NCI-H146 treated with DMSO at 0.1 percent for 48 hours (cell line): Measurements from ENCODE around the gene TAF10.

Experiments
- DNase-seq: peaks from one replicate; lab custom pipeline; 2025; ENCODE audit not compliant: unreplicated experiment; lab: John Stamatoyannopoulos, UW

Gene TAF10

DNA sequence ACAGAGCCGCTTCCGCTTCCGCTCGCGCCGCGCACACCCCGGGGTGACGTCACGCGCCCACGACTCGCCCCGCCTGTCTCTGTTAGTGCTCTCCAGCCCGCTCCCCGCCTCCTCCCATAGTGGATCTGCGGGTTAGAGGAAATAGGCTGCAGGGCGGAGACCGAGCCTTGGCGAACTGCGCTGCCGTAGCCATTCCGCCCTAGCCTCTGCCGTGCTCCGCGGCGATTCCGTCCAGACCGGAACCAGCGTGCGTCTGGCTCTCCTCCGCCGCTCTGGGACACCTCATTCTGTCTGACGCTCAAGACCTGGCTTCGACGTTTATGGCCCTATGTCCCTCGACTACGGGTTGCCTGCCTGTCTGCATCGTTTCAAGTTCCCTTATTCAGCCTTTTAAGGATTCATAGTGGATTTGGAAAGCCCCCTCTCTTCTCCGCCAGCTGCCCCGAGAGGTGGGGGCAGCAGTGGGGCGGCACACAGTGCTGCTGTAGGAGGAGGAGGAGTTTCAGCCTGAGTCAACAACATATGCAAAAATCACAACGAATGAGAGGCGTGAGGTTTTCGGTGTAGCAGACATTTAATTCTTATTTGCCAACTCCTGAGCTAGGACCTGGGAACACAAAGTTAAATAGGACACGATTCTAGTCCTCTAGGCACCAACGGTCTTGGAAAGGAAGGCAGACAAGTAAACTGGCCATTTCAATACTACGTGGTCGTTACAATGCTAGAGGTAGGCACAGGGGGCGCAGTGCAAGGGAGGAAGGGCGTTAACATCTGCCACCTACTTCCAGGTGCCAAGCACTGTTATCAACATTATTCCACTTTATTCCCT is at the start of gene TAF10:
Gene TAF10, minus strand, starts transcription at position 4 of the 829 bp plus-strand sequence. CDS start 27 bp downstream, outside the sequence.
- peak; percentile 89 for DNase-seq

DNA sequence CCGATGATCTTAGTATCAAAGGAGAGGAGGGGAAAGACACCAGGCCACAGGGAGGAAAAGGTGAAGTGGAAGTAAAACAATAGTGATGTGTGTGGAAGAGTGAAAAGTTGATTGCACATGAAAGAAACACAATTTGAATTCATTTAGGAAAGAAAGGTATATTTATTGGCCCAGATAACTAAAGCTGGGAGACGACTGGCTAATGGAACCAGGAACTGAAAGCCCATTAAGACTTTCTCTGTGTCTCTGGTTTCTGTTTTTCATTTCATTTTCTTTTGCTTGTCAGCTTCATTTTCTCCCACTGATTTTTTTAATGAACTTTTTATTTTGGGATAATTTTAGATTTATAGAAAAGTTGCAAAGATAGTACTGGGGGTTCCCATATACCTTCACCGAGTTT is 48.7 kb upstream of the TAF10 start:
- no peak for DNase-seq

DNA sequence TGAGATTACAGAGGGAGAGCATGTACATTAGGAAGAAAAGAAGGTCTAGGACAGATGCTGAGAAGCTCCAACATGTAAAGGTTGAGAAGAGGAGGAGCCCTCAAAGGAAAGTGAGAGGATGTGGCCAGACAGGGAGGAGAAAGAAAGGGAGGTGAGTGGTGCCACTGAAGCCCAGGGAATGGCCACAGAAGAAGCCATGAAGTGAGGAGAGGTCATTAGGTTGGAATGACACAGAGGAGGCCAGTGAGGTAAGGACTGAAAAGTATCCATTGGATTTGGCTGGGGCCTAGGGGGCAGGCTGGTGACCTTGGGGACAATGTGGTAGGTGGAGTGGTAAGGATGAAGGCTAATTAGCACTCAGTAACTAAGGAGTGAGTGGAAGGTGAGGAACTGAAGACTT is 46.6 kb upstream of the TAF10 start:
- DNase-seq: no peak

DNA sequence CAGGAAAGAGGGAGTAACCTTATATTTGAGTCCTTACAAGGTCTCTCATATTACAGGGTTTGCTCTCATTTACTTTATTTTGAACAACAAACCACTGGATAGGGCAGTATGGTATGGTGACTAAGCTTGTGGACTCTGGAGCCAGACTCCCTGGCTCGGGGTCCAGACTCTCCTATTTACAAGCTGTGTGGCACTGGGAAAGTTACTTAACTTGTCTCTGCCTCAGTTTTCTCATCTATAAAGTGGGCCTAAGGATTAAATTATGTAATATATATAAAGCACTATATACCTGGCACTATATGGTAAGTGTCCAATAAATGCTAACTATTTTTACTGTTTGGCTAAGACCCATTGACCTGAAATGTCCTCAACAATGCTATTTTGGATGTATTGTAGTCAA is 45.3 kb upstream of the TAF10 start:
- no peak for DNase-seq

DNA sequence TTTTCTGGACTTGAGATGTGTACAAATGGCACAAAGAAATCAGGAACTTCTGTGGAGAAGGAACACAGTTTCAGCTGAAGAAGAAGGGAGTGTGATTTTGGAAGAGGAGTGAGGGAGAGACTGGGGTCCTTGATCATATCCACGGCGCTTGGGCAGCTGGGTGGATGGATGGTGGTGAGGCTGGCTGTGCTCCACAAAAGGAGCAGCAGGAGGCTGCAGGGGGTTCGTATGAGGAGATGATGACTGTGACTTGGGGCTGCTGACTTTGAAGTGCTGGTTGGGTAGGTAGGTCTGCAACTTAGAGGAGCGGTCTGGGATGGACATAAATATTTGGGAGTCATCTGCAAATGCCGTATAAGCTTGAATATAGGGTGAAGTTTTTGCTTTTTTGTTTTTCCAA is 44.9 kb upstream of the TAF10 start:
- no peak for DNase-seq

DNA sequence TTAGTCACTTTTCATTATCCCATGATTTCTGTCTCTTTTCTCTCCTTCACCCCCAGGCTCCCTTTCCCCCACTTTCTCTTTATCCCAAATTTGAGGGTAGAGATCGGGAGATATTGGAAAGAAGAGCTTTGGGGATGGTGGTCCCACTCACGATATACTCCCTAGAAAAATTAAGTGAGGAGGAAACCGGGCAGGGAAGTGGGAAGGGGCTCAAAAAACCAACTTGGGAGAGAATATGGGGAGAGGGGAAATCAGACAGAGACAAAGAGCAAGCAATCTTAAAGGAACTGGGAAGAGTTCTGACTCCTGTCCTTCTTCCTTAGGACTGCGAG is 44.5 kb upstream of the TAF10 start:
- no peak for DNase-seq

DNA sequence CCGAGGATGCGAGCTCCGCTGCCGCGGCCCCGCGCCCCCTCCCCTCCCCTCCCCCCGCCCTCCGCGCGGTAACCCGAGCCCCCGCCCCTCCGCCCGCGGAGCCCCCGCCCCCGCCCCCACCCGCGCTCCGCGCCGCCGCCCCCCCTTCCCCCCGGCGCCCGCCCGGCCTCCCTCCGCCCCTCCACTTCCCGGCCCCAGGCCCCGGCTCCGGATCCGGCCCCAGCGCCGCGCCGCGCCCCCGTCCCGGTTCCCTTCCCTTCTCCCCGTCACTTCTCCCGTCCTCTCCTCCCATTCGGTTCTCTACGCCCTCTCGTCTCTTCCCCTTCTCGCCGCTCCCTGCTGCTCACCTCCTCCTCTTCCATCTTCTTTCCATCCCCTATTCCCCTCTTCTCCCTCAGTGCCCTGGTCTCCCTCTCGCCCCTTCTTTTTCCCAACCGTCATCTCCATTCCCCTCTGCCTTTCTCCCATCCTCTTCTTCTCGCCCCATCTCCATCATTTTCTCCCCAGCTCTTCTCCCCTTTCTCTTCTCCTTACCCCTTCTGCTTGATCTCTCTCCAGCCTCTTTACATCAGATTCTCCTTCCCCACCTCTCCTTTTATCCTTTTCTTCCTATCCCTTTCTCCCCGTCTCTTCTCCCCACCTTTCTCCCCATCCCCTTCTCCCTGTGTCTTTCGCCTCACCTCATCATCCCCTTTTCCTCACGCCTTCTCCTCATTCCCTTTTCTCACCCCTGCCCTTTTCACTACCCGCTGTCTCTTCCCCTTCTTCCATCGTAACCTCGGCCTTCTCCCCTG is 44.0 kb upstream of the TAF10 start, which contains the start of gene DCHS1:
Gene DCHS1, minus strand, starts transcription at position 20 of the 794 bp plus-strand sequence. CDS start 14,196 bp downstream, outside the sequence.
- peak; percentile 6 for DNase-seq

DNA sequence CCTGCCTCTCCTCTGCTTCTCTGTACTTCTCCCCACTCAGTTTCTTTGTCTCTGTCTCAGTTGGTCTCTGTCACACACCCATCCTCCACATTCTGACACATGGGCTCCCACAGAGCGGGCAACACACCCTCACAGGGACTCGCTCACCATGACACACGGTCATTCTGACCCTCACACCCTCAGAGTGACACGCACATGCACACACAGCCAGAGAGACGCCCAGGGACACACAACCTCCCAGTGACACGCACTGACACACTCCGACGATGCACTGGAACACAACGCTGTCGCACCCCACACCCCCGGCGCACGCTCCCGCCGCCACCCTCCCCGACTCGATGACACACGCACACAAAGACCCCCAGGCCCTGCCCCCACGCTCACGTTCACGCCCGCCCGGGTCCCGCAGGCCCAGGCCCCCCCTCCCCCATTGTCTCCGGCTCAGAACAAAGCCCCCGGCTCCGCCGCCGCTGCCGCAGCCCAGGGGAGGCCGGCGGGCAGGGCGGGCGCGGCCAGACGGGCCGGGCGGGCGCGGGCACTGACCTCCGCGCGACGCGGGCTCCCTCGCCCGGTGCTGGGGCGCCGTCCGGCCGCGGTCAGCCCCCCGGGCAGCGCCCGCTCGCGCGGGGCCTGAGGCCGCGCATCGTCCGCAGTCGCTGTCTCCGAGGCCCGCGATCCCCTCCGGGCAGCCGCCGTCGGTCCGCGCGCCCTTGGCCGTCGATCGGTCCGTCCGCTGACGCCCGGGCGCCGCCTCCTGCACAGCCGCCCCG is 43.2 kb upstream of the TAF10 start:
- no peak for DNase-seq

DNA sequence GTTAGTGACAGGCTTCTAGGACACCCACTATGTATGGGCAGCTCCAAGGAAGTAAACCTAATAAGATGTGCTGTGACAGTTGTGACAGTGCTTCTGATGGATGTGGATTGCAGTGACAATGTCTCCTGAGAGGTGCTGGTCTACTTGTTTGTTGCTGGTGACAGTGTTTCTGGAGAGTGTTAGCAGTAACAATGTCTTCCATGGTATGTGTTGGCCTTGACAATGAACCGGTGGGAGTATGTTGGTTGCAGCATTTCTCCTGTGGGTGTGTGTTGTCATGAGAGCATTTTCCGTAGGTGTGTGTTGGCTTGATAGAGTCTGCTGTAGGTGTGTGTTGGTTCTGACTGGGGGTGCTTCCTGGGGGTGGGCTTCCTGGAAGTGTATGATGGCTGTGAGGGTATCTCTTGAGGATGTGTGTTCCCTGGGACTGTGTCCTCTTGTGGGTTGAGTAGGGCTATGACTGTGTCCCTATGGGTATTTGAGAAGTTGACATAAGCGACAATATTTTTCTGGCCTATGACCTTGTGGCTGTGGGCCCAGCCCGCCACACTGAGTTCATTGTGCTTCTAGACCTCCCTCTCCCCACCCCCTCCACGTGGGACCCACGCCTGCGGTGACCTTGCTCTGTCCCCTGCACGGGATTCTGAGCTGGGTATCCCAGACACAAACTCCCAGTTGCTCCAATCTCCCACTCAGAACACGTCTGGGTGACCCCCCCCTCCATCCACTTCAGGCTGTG is 42.4 kb upstream of the TAF10 start:
- no peak for DNase-seq

DNA sequence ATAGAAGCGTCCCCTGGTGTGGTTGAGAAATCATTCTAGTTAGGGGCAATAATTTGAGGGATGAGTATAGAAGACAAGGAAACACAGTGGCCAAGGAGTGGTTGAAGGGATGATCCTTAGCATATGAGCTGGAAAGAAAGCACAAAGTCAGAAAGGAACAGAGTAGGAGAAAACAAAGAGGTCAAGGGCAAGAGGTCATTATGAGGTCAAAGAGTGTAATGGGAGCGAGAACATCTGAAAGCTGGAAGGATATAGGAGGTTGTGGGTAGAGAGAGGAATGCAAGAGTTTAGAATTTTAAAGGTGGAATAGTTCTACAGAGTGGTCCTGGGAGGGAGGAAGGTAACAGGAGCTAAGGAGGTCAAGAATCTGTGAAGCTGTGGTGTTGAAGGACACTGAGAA is 41.6 kb upstream of the TAF10 start:
- no peak for DNase-seq

DNA sequence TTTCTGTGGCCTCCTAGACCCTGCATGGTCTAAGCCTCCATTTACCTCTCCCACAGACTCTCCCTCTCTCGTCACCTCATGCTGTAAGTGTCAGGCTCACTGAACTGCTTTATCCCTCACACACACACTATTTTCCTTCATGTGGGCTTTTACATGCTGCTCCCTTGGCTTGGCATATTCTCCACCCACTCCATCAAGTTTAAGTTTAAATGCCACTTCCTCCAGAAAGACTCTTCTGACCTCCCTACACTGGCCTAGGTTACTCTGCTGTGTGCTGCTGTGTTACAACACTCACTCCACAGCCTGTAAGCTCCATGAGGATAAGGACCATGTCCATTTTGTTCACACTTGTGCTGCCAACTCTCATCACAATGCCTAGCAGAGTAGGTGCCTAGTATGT is 41.1 kb upstream of the TAF10 start:
- DNase-seq: no peak

DNA sequence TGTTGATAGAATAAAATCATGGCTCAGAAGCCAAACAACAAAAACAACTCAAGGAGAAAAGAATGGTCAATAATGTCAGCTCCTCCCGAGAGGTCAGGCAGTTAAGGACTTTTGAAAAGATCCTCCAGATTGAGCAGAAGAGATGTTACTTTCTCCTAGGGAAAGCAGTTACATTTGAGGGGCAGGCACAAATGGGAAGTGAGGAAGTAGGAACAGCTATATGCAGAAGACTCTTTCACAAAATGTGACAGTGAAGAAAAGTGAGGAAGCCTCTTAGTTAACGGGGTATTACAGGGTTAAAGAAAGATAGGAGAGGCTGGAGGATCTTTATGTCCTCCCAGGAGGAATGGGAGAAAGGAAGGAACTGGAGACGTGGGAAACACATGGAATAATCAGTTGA is 40.2 kb upstream of the TAF10 start:
- no peak for DNase-seq

DNA sequence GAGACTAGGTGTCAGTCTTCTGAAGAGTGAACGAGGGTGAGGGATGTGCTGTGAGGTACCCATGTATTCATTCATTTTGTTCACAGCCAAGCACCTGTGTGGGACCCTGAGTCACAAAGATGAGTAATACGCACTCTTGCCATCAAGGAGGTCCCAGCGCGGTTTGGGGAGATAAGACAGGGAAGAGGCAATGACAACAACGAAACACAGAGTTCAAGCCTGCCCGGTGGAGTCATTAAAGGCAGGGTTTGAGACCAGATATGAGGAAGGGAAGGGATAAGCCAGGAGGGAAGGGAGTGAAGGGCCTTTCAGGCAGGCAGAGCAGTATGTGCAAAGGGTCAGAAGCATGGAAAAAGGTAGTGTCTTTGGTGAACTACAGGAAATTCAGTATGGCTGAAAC is 39.0 kb upstream of the TAF10 start:
- DNase-seq: no peak

DNA sequence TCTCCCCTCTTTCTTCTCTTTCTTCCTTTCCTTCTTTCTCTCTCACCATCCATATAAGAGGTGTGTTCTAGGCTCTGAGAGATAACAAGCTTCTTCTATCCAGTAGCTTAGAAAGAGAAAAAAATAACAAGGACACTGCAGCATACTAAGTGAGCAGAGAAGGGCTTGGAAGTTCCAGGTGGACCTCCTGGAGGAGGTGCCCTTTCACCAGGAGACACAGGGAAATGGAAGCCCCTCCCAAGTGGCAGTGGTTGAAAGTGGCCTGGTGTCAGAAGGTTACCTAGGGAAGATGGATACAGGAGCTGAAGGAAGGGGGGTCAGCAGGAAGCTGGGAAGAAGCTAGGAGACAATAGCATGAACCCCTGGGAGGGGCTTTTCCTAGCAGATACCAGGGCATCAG is 38.1 kb upstream of the TAF10 start:
- no peak for DNase-seq

DNA sequence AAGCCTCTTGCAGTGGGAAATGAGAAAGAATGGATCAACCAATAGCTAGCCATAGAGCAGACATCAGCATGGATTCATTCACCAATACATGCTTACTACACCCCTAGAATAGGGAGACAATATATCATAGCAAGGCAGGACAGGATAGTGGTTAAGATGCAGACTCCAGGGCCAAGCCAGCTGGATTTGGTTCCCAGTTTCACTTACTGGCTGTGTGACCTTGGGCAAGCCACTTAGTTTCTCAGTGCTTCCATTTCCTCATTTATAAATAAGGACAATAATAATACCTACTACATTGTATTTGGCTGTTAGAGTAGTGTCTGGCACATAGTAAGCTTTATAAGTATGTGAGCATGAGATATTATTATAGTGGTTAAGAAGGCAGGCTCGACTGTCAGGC is 36.5 kb upstream of the TAF10 start:
- DNase-seq: no peak

DNA sequence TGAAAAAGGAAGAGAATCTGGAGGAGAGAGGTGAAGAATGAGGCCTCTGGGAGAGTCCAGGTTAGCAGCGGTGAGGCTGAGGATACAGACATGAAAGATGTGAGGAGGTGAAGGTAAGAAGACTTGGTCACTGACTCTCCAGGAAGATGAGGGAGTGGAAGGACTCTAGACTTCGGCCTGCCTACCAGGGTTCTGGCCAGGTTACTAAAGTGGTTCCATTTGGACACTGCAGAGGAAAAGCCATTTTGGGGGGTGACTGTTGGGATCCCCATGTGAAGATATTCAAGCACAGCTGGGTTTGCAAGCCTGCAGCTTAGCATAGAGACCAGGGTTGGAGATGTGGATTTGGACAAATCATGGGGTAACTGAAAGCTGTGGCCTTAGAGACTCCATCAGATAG is 35.8 kb upstream of the TAF10 start:
- DNase-seq: no peak

DNA sequence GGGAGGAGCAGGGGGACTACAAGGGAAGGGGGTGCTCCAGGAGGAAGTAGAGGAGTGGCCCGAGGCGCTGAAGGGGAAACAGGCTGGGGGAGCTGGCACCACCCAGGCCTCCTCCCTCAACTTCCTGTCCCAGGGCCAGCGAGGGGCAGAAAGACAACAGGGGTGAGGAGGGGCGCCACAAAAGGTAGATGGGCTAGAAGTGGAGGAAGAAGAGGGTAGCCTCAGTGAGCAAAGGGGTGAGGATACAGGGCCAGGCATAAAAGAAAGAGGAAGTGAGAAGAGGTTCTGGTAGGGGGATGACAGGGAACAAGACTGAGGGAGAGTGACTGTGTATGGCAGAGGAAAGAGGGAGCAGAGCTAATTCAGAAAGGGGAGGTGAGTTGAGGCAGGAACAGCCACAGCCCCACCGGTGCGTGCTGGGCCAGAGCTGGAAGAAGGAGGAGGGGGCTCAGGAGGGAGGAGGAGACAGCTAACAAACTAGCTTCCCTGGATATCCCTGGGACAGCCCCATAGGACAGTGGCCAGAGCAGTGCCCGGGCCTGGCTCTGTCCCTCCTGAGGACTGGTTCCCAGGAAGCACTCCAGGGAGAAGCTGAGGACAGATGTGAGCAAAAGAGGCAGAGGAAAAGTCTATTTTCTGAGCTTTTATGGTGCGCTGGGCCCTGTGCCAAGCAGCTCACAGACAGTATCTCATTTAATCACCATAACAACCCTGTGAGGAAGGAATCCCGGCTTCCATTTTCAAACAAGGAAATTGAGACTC is 35.1 kb upstream of the TAF10 start:
- DNase-seq: no peak

DNA sequence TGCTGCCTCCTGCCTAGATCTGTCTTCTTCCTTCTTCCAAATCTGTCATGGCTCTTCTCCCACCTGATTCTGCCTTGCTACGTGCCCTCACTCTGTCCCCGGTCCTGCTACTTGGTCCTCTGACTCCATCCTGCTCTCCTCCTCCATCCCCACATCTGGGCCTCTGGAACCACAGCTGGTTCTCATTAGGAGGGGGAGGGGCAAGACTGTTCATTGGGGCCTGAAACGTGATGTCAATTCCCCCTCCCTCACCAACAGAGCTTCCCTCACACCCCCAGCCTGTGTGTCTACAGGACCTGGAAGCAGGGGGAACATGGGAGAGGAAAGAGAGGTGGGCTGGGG is 34.5 kb upstream of the TAF10 start:
- no peak for DNase-seq

DNA sequence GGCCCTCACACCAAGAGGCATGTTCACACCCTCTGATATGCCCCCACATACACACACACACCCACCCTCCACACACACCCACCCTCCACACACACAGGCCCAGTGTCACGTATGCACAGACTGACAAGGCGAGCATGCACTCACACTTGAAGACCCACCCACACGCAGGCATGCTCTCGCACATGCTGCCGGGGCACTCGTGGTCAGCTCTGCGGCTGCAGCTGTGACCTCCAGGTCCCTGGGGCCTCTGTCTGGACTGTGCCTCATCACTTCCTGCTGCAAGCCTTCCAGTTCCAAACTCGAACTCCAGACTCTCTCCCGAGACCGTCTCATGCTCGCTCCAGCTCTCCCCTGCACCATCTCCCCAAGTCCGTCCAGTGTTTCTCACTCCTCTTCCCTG is 34.1 kb upstream of the TAF10 start:
- DNase-seq: no peak

DNA sequence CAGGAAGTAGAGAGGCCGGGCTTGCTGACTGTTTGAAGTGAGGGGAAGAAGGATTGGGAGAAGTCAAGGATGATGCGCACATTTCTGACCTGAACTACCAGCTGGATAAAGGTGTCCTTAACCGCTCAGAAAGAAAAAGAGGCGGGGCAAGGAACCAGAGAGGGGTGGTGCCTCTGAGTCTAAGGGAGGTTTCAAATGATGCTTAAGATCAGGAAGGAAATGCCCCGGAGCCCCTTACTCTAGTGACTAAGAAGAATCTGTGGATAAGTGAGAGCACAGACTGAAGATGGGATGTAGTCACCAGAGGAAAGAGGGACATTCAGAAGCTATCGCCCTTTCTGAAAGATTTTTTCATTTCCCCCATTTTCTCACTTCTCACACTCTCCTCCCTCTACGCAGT is 30.9 kb upstream of the TAF10 start:
- DNase-seq: no peak
